ENCODE results near the gene SLC1A2. TPM values are rescaled to one million over a fixed set of nuclear protein-coding genes. Genes with fewer than 3 reads are reported as not detected.

Gene SLC1A2
- polyA plus RNA-seq, 3 donors: 0.22 to 13.1 (median 0.37) TPM

- no peak overlapping the region for H3K27ac ChIP-seq (ENCODE audit: low read depth, low read length)
- WGBS, 3 donors: 53 to 93% (median 69%) methylated on average over 5 of the region's 5 CpGs
Observed at GRCh38 chr11:35272391-35272902, 146.9 kb downstream of the SLC1A2 start.

- H3K27ac ChIP-seq (ENCODE audit: low read depth, low read length): no peak overlapping the region
- WGBS, 3 donors: 88 to 93% (median 89%) methylated on average over 3 of the region's 3 CpGs
Observed at GRCh38 chr11:35271031-35271430, 148.3 kb downstream of the SLC1A2 start.

- 32 to 50% (median 45%) methylated on average over 1 of the region's 1 CpG for WGBS, 3 donors
Observed at GRCh38 chr11:35270342-35270741, 149.0 kb downstream of the SLC1A2 start.

GRCh38 chr11:35267504-35267903 lies 151.9 kb downstream of the SLC1A2 start:
- H3K27ac ChIP-seq (ENCODE audit: low read depth, low read length): no peak overlapping the region
- WGBS, 3 donors: 81 to 88% (median 88%) methylated on average over 2 of the region's 2 CpGs

More at GRCh38 chr11:35270342-35270741, 149.0 kb downstream of the SLC1A2 start:
- H3K27ac ChIP-seq (ENCODE audit: low read depth, low read length): no peak overlapping the region

GRCh38 chr11:35265755-35266454 lies 153.5 kb downstream of the SLC1A2 start:
- 46 to 66% (median 60%) methylated on average over 3 of the region's 3 CpGs for WGBS, 3 donors
- H3K27ac ChIP-seq (ENCODE audit: low read depth, low read length): no peak overlapping the region

GRCh38 chr11:35262735-35263134 lies 156.6 kb downstream of the SLC1A2 start:
- no peak overlapping the region for H3K27ac ChIP-seq (ENCODE audit: low read depth, low read length)

GRCh38 chr11:35262056-35262455 lies 157.3 kb downstream of the SLC1A2 start:
- no peak overlapping the region for H3K27ac ChIP-seq (ENCODE audit: low read depth, low read length)
- 81 to 91% (median 88%) methylated on average over 3 of the region's 3 CpGs for WGBS, 3 donors

- no peak overlapping the region for H3K27ac ChIP-seq (ENCODE audit: low read depth, low read length)
Observed at GRCh38 chr11:35261197-35261596, 158.2 kb downstream of the SLC1A2 start.

GRCh38 chr11:35260342-35260985 lies 158.9 kb downstream of the SLC1A2 start:
- WGBS, 3 donors: 52 to 66% (median 64%) methylated on average over 10 of the region's 10 CpGs

More at GRCh38 chr11:35261197-35261596, 158.2 kb downstream of the SLC1A2 start:
- 59 to 96% (median 92%) methylated on average over 1 of the region's 1 CpG for WGBS, 3 donors

GRCh38 chr11:35259529-35259928 lies 159.8 kb downstream of the SLC1A2 start:
- H3K27ac ChIP-seq (ENCODE audit: low read depth, low read length): no peak overlapping the region
- 73 to 91% (median 81%) methylated on average over 2 of the region's 2 CpGs for WGBS, 3 donors

More at GRCh38 chr11:35260342-35260985, 158.9 kb downstream of the SLC1A2 start:
- no peak overlapping the region for H3K27ac ChIP-seq (ENCODE audit: low read depth, low read length)

GRCh38 chr11:35257281-35257680 lies 162.1 kb downstream of the SLC1A2 start:
- no peak overlapping the region for H3K27ac ChIP-seq (ENCODE audit: low read depth, low read length)
- WGBS, 3 donors: 37 to 71% (median 47%) methylated on average over 2 of the region's 2 CpGs

GRCh38 chr11:35256296-35256695 lies 163.1 kb downstream of the SLC1A2 start:
- H3K27ac ChIP-seq (ENCODE audit: low read depth, low read length): no peak overlapping the region

GRCh38 chr11:35255514-35255913 lies 163.8 kb downstream of the SLC1A2 start:
- WGBS, 3 donors: 91 to 95% (median 93%) methylated on average over 2 of the region's 2 CpGs
- H3K27ac ChIP-seq (ENCODE audit: low read depth, low read length): no peak overlapping the region

- H3K27ac ChIP-seq (ENCODE audit: low read depth, low read length): no peak overlapping the region
Observed at GRCh38 chr11:35253237-35253636, 166.1 kb downstream of the SLC1A2 start.

GRCh38 chr11:35250621-35251020 lies 168.7 kb downstream of the SLC1A2 start:
- H3K27ac ChIP-seq (ENCODE audit: low read depth, low read length): no peak overlapping the region

- WGBS, 3 donors: 94 to 97% (median 95%) methylated on average over 4 of the region's 4 CpGs
- no peak overlapping the region for H3K27ac ChIP-seq (ENCODE audit: low read depth, low read length)
Observed at GRCh38 chr11:35250192-35250591, 169.2 kb downstream of the SLC1A2 start.

GRCh38 chr11:35248558-35249323 lies 170.6 kb downstream of the SLC1A2 start:
- no peak overlapping the region for H3K27ac ChIP-seq (ENCODE audit: low read depth, low read length)
- WGBS, 3 donors: 54 to 71% (median 67%) methylated on average over 4 of the region's 4 CpGs

GRCh38 chr11:35247863-35248262 lies 171.5 kb downstream of the SLC1A2 start:
- no peak overlapping the region for H3K27ac ChIP-seq (ENCODE audit: low read depth, low read length)
- WGBS, 3 donors: 78 to 87% (median 83%) methylated on average over 3 of the region's 3 CpGs

GRCh38 chr11:35247428-35247827 lies 171.9 kb downstream of the SLC1A2 start:
- no peak overlapping the region for H3K27ac ChIP-seq (ENCODE audit: low read depth, low read length)
- 83 to 92% (median 88%) methylated on average over 3 of the region's 3 CpGs for WGBS, 3 donors
